ENCODE data around the gene MANF.
"Not testable (repeated sequence)": the region's sequence is repeated elsewhere in the genome, so short reads cannot be mapped to it uniquely, and the experiment has no call there.

Gene MANF

GRCh38 chr3:51361746-51362145, 23.3 kb upstream of the MANF start:
- no peaks in the 10 kb centered on the region for H4K20me1 ChIP-seq (ENCODE audit: low read depth, low read length)
- no peak overlapping the region for H3K27ac ChIP-seq (ENCODE audit: low read depth, low read length)
- H3K9me2 ChIP-seq (replicated peaks; ENCODE audit: insufficient read depth, low read length) = no peaks in the 10 kb centered on the region
- no peak overlapping the region for H3K4me3 ChIP-seq (ENCODE audit: insufficient read depth, low read length, poor library complexity, severe bottlenecking)
- no peaks in the 10 kb centered on the region for H3F3A ChIP-seq (ENCODE audit: insufficient read depth)
- no peaks in the 10 kb centered on the region for H3K79me2 ChIP-seq (ENCODE audit: insufficient read depth, low read length)
- no peaks in the 10 kb centered on the region for H3K27me3 ChIP-seq (ENCODE audit: low read length)
- no peak overlapping the region for H3K9ac ChIP-seq (ENCODE audit: low read length)
- no peak overlapping the region for H2AFZ ChIP-seq (ENCODE audit: low read depth, low read length, severe bottlenecking)
- H3K36me3 ChIP-seq (ENCODE audit: low read length) = no peaks in the 10 kb centered on the region
- H3K9me3 ChIP-seq (ENCODE audit: insufficient read depth, low read length) = no peaks in the 10 kb centered on the region
- TF ChIP-seq EZH2phosphoT487 (conservative IDR thresholded peaks at IDR 0.05; ENCODE audit: low read length) (no peak), CTCF (IDR thresholded peaks at IDR 0.05; ENCODE audit: insufficient read depth, low read length, poor library complexity, severe bottlenecking) (no peak)
- H3K4me2 ChIP-seq (ENCODE audit: low read depth, low read length, poor library complexity, severe bottlenecking) = no peak overlapping the region

- no peak overlapping the region for H3K4me2 ChIP-seq (ENCODE audit: low read depth, low read length, poor library complexity, severe bottlenecking)
- no peaks in the 10 kb centered on the region for H4K20me1 ChIP-seq (ENCODE audit: low read depth, low read length)
- no peaks in the 10 kb centered on the region for H3K79me2 ChIP-seq (ENCODE audit: insufficient read depth, low read length)
- H3K27ac ChIP-seq (ENCODE audit: low read depth, low read length) = no peak overlapping the region
- H2AFZ ChIP-seq (ENCODE audit: low read depth, low read length, severe bottlenecking) = no peak overlapping the region
- H3K4me3 ChIP-seq (ENCODE audit: insufficient read depth, low read length, poor library complexity, severe bottlenecking) = no peak overlapping the region
- H3F3A ChIP-seq (ENCODE audit: insufficient read depth) = no peaks in the 10 kb centered on the region
- no peaks in the 10 kb centered on the region for H3K27me3 ChIP-seq (ENCODE audit: low read length)
- no peak overlapping the region for H3K9ac ChIP-seq (ENCODE audit: low read length)
- H3K9me2 ChIP-seq (replicated peaks; ENCODE audit: insufficient read depth, low read length) = no peaks in the 10 kb centered on the region
- no peaks in the 10 kb centered on the region for H3K36me3 ChIP-seq (ENCODE audit: low read length)
- no peaks in the 10 kb centered on the region for H3K9me3 ChIP-seq (ENCODE audit: insufficient read depth, low read length)
- no peak for TF ChIP-seq EZH2phosphoT487 (conservative IDR thresholded peaks at IDR 0.05; ENCODE audit: low read length)
- TF ChIP-seq CTCF (IDR thresholded peaks at IDR 0.05; ENCODE audit: insufficient read depth, low read length, poor library complexity, severe bottlenecking) = no peak
Observed at GRCh38 chr3:51362476-51362875, 22.6 kb upstream of the MANF start.

GRCh38 chr3:51368276-51368675, 16.8 kb upstream of the MANF start:
- H3K36me3 ChIP-seq (ENCODE audit: low read length); H4K20me1 ChIP-seq (ENCODE audit: low read depth, low read length); H3K79me2 ChIP-seq (ENCODE audit: insufficient read depth, low read length): not testable (repeated sequence)

GRCh38 chr3:51371943-51372557, 13.0 kb upstream of the MANF start:
- Histone ChIP-seq H3K4me3 (ENCODE audit: insufficient read depth, low read length, poor library complexity, severe bottlenecking) (no peak overlapping the region), H4K20me1 (ENCODE audit: low read depth, low read length) (no peaks in the 10 kb centered on the region), H3K9me2 (replicated peaks; ENCODE audit: insufficient read depth, low read length) (no peaks in the 10 kb centered on the region), H3K4me2 (ENCODE audit: low read depth, low read length, poor library complexity, severe bottlenecking) (no peak overlapping the region), H3K36me3 (ENCODE audit: low read length) (no peaks in the 10 kb centered on the region), H3K9me3 (ENCODE audit: insufficient read depth, low read length) (no peaks in the 10 kb centered on the region), H3K27me3 (ENCODE audit: low read length) (no peaks in the 10 kb centered on the region), H2AFZ (ENCODE audit: low read depth, low read length, severe bottlenecking) (no peak overlapping the region), H3F3A (ENCODE audit: insufficient read depth) (no peaks in the 10 kb centered on the region), H3K9ac (ENCODE audit: low read length) (no peak overlapping the region), H3K27ac (ENCODE audit: low read depth, low read length) (no peak overlapping the region), H3K79me2 (ENCODE audit: insufficient read depth, low read length) (no peaks in the 10 kb centered on the region)
- TF ChIP-seq EZH2phosphoT487 (conservative IDR thresholded peaks at IDR 0.05; ENCODE audit: low read length) = no peak
- peak; percentile 28 for TF ChIP-seq CTCF (IDR thresholded peaks at IDR 0.05; ENCODE audit: insufficient read depth, low read length, poor library complexity, severe bottlenecking)

More at GRCh38 chr3:51368276-51368675, 16.8 kb upstream of the MANF start:
- H3K27me3 ChIP-seq (ENCODE audit: low read length); H2AFZ ChIP-seq (ENCODE audit: low read depth, low read length, severe bottlenecking); H3K9ac ChIP-seq (ENCODE audit: low read length); H3F3A ChIP-seq (ENCODE audit: insufficient read depth); H3K9me3 ChIP-seq (ENCODE audit: insufficient read depth, low read length); H3K9me2 ChIP-seq (replicated peaks; ENCODE audit: insufficient read depth, low read length); H3K4me3 ChIP-seq (ENCODE audit: insufficient read depth, low read length, poor library complexity, severe bottlenecking); H3K4me2 ChIP-seq (ENCODE audit: low read depth, low read length, poor library complexity, severe bottlenecking); H3K27ac ChIP-seq (ENCODE audit: low read depth, low read length): not testable (repeated sequence)

Measured in SU-DHL-6 (cell line).